Endothelial cell of umbilical vein (primary cell): Measurements from ENCODE around the gene DISP2. TPM values are rescaled to one million over a fixed set of nuclear protein-coding genes. Genes with fewer than 3 reads are reported as not detected.

ENCODE experiments used
- BruUV-seq: library from RNA; stranded (reverse); fragments of 400-500 nt; replicated peaks from 2 replicates; lab custom pipeline; 2021; lab: Mats Ljungman, UMichigan
- CTCF ChIA-PET: fragments of 300-600, 350-600 bp; sonication (Branson Sonifier 250); formaldehyde crosslinking; loops from one replicate; lab custom pipeline; 2021; ENCODE audit warnings: antibody characterized with exemption, inconsistent platforms; lab: Charles Lee
- POLR2A ChIA-PET: fragments of 300-600, 350-600 bp; sonication (Branson Sonifier 250); formaldehyde crosslinking; loops from one replicate; lab custom pipeline; 2021; ENCODE audit warnings: antibody characterized with exemption, inconsistent platforms; lab: Charles Lee
- DNase-seq: peaks from one replicate; pipeline ENCODE4 v3.0.0-alpha.2; 2011; ENCODE audit warnings: low read depth, low spot score
- FAIRE-seq: peaks from 2 replicates; lab custom pipeline; 2011; peaks lifted over from hg19 to GRCh38; lab: Jason Lieb, UNC
- H2AFZ ChIP-seq: 2 replicates; pipeline ENCODE4 v1.6.0; 2012; ENCODE audit warnings: low read depth, low read length, control low read depth, inconsistent platforms
- H3K27ac ChIP-seq: 2 replicates; pipeline ENCODE4 v1.5.1; 2011; ENCODE audit warnings: low read depth, mild to moderate bottlenecking, control low read depth, low read length, moderate library complexity; ENCODE audit not compliant: insufficient read depth
- H3K27me3 ChIP-seq, 2 experiments: 2 replicates each; pipeline versions ENCODE4 v1.6.0 to v1.6.1; 2011; ENCODE audit warnings: low read length in 2 of 2, mixed read lengths in 1 of 2; ENCODE audit not compliant: control insufficient read depth in 2 of 2, insufficient read depth in 2 of 2
- H3K36me3 ChIP-seq, 2 experiments: 2 replicates in 1 of 2; 3 replicates in 1 of 2; pipeline ENCODE4 v1.5.1; 2011; ENCODE audit warnings: low read length in 2 of 2, mild to moderate bottlenecking in 1 of 2, moderate library complexity in 1 of 2; ENCODE audit not compliant: control insufficient read depth in 2 of 2, insufficient read depth in 2 of 2; ENCODE audit errors: extremely low read depth in 1 of 2
- H3K4me1 ChIP-seq: 3 replicates; pipeline ENCODE4 v1.5.1; 2011; ENCODE audit warnings: mild to moderate bottlenecking, low read length; ENCODE audit not compliant: control insufficient read depth, insufficient read depth; ENCODE audit errors: extremely low read depth
- H3K4me2 ChIP-seq: 2 replicates; pipeline ENCODE4 v1.6.1; 2011; ENCODE audit warnings: low read length, control low read depth, mixed read lengths; ENCODE audit not compliant: insufficient read depth
- H3K4me3 ChIP-seq, 3 experiments: fragments of 200-600 bp in 1 of 3; sonication (generic), shearing (Covaris generic) in 1 of 3; replicated peaks in 1 of 3; 2 replicates each; pipeline ENCODE4 v1.5.1; 2011 to 2016; ENCODE audit warnings: control low read depth in 3 of 3, low read length in 3 of 3, mild to moderate bottlenecking in 2 of 3, inconsistent platforms in 1 of 3, low read depth in 1 of 3, moderate library complexity in 1 of 3; ENCODE audit not compliant: insufficient read depth in 1 of 3
- H3K79me2 ChIP-seq: 2 replicates; pipeline ENCODE4 v1.6.0; 2012; ENCODE audit warnings: low read length, inconsistent platforms; ENCODE audit not compliant: control insufficient read depth, insufficient read depth
- H3K9ac ChIP-seq: replicated peaks from 2 replicates; pipeline ENCODE3; 2011; ENCODE audit warnings: low read length, control low read depth; ENCODE audit not compliant: insufficient read depth; ENCODE audit errors: extremely low read depth
- H3K9me1 ChIP-seq: replicated peaks from 3 replicates; pipeline ENCODE4 v1.6.0; 2011; ENCODE audit warnings: mild to moderate bottlenecking, low read length; ENCODE audit not compliant: control insufficient read depth, insufficient read depth; ENCODE audit errors: extremely low read depth
- H3K9me3 ChIP-seq: replicated peaks from 2 replicates; pipeline ENCODE4 v1.5.1; 2012; ENCODE audit warnings: low read length, inconsistent platforms; ENCODE audit not compliant: control insufficient read depth, insufficient read depth
- H4K20me1 ChIP-seq: replicated peaks from 2 replicates; pipeline ENCODE3; 2011; ENCODE audit warnings: mild to moderate bottlenecking, low read length; ENCODE audit not compliant: control insufficient read depth, insufficient read depth; ENCODE audit errors: extremely low read depth
- EZH2 ChIP-seq: IDR thresholded peaks from 2 replicates; pipeline ENCODE4 v1.6.1; 2012; ENCODE audit warnings: borderline replicate concordance, low read depth, mild to moderate bottlenecking, moderate library complexity, low read length, inconsistent platforms; ENCODE audit not compliant: severe bottlenecking
- GATA2 ChIP-seq: IDR thresholded peaks from 2 replicates; pipeline ENCODE4 v1.7.0; 2011; ENCODE audit warnings: low read depth, mild to moderate bottlenecking, moderate library complexity, mixed read lengths, low read length; ENCODE audit not compliant: insufficient read length, insufficient read depth
- MYC ChIP-seq: IDR thresholded peaks from one replicate; pipeline ENCODE4 v1.6.1; 2011; ENCODE audit warnings: mild to moderate bottlenecking, low read depth, low read length
- POLR2A ChIP-seq: IDR thresholded peaks from 2 replicates; pipeline ENCODE4 v1.6.1; 2012; ENCODE audit warnings: low read depth, mild to moderate bottlenecking, control low read depth, low read length
- POLR2AphosphoS5 ChIP-seq: IDR thresholded peaks from 2 replicates; pipeline ENCODE4 v1.6.1; 2012; ENCODE audit warnings: low read depth, mild to moderate bottlenecking, control low read depth, low read length, moderate library complexity; ENCODE audit not compliant: insufficient read depth
- dilution Hi-C: fragments of 300-500 bp; cut with MboI; formaldehyde crosslinking; loops from one replicate; pipeline ENCODE4 v1.15.0; 2019; ENCODE audit warnings: low sequenced_read_pairs; ENCODE audit not compliant: extremely low pct_ligation_motif_present
- intact Hi-C: fragments of 100-400 bp; cut with micrococcal nuclease; formaldehyde crosslinking; loops from one replicate; pipeline ENCODE4 v1.10.0; 2022
- polyA plus RNA-seq, 4 experiments: library from polyadenylated mRNA; depleted of rRNA in 3 of 4; stranded (reverse) in 3 of 4; unstranded in 1 of 4; fragments of >200 nt; gene quantifications; 2 replicates each; pipeline versions ENCODE4 v1.2.1 to v1.2.3, GENCODE V29; 2011 to 2012; ENCODE audit warnings: missing spikeins in 1 of 4
- total RNA-seq: library from RNA; stranded (reverse); gene quantifications from 2 replicates; pipeline ENCODE4 v1.2.3, GENCODE V29; 2021
- TF ChIP-seq, protein P1 (sequence below), 2 donors: IDR thresholded peaks; 1 replicate in 1 of 2; 2 replicates in 1 of 2; pipeline ENCODE4 v1.5.1; 2011; ENCODE audit warnings: low read length in 2 of 2, mild to moderate bottlenecking in 2 of 2, moderate library complexity in 2 of 2, control low read depth in 1 of 2, inconsistent platforms in 1 of 2, low read depth in 1 of 2; ENCODE audit not compliant: insufficient read depth in 1 of 2; ENCODE audit errors: extremely low read depth in 1 of 2
- TF ChIP-seq, protein P2 (sequence below): IDR thresholded peaks from 2 replicates; pipeline ENCODE4 v1.6.1; 2011; ENCODE audit not compliant: insufficient read depth, insufficient read length

The DISP2 gene
- total and polyA plus RNA-seq, 2 donors (not counting 3 experiments of a cell fraction or from before 2014, with no cell fraction given), result 0.10 to 1.2 TPM

DNA sequence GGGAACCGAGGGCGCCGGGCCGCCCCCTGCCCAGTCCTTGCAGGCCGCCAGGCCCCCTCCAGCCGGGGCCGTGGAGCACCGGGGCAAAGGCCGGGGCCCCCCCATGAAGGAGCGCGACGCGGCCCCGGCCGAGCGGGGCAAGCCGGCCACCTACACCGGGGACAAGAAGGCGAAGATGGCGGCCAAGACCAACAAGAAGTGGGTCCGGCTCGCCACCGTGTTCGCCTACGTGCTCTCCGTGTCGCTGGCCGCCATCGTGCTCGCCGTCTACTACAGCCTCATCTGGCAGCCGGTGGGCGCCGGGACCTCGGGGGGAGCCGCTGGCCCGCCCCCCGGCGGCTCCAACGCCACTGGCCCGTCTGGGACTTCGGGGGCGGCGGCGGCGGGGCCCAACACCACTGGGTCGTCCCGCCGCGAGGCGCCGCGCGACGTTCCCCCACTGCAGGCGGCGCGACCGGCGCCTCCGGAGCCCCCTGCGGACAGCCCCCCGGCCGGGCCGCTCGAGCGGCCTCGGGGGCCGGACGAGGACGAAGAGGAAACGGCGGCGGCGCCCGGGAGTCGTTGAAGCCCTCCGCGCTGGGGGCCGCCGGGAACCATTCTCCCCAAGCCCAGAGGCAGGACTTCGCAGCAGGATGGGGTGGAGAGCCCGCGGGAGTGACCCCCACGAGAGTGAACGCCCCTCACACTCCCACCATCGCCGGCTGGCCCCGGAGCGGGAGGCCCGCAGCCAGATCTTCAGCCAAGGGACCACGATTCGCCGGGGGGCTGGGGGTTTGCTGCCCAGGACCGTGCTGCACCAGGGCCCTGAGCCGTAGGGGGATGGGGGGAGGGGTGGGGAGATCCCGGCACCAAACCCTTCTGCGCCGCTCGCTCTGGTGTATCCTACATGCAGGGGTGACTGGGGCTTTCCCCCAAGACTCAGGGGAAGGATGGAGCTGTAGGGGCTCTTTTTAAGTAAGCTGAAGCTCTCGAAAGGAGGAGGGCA is 33.8 kb upstream of the DISP2 start:
- CTCF ChIA-PET, result interaction anchor here (1.0 to 15.0 kb wide), 11 partner anchors 10 to 277 kb away, joined by 3 to 287 read pairs (median 6); partner anchors contain the start of gene CCDC9B
- intact Hi-C loops, result loop anchor here (1.0 kb wide), 4 partner anchors 9 to 98 kb away; partner anchors contain the start of gene DISP2
- no peaks in the 10 kb centered on the region for H3K9me3 ChIP-seq
- peak overlapping the region; percentile 90 for H3K4me2 ChIP-seq
- H3K9me1 ChIP-seq, result no peaks in the 10 kb centered on the region
- peaks cover 57% of the 10 kb centered on the region for H3K4me1 ChIP-seq
- peak; percentile 37 for DNase-seq
- no peak for TF ChIP-seq POLR2A
- TF ChIP-seq GATA2, result no peak
- no peak for TF ChIP-seq POLR2AphosphoS5
- TF ChIP-seq MYC, result no peak
- TF ChIP-seq EZH2, result no peak
- TF ChIP-seq, protein P1, sequence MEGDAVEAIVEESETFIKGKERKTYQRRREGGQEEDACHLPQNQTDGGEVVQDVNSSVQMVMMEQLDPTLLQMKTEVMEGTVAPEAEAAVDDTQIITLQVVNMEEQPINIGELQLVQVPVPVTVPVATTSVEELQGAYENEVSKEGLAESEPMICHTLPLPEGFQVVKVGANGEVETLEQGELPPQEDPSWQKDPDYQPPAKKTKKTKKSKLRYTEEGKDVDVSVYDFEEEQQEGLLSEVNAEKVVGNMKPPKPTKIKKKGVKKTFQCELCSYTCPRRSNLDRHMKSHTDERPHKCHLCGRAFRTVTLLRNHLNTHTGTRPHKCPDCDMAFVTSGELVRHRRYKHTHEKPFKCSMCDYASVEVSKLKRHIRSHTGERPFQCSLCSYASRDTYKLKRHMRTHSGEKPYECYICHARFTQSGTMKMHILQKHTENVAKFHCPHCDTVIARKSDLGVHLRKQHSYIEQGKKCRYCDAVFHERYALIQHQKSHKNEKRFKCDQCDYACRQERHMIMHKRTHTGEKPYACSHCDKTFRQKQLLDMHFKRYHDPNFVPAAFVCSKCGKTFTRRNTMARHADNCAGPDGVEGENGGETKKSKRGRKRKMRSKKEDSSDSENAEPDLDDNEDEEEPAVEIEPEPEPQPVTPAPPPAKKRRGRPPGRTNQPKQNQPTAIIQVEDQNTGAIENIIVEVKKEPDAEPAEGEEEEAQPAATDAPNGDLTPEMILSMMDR (IDR thresholded peaks at IDR 0.05; ENCODE audit: extremely low read depth in 1 of 2, insufficient read depth in 1 of 2, low read depth in 1 of 2, low read length in 2 of 2), result no peak
- TF ChIP-seq, protein P2, sequence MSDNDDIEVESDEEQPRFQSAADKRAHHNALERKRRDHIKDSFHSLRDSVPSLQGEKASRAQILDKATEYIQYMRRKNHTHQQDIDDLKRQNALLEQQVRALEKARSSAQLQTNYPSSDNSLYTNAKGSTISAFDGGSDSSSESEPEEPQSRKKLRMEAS, result no peak
- H3K9ac ChIP-seq, result peak overlapping the region; percentile 67
- dilution Hi-C loops, result no loop called here
- H3K4me3 ChIP-seq, result peak overlapping the region; percentile 57 to 79 (median 67)
- no peaks in the 10 kb centered on the region for H3K36me3 ChIP-seq
- H3K27ac ChIP-seq, result peak overlapping the region; percentile 8
- peaks cover 11% of the 10 kb centered on the region for H3K79me2 ChIP-seq
- BruUV-seq, result no TSS peak
- POLR2A ChIA-PET, result interaction anchor here (1.2 kb wide), 1 partner anchor 10 kb away, joined by 4 read pairs; no protein-coding TSS in a partner anchor
- H3K27me3 ChIP-seq, result no peaks in the 10 kb centered on the region
- FAIRE-seq, result no peak
- no peaks in the 10 kb centered on the region for H4K20me1 ChIP-seq
- peak overlapping the region; percentile 24 for H2AFZ ChIP-seq
